A673 (cell line): Measurements from ENCODE around the gene CACHD1. TPM values are rescaled to one million over a fixed set of nuclear protein-coding genes. Genes with fewer than 3 reads are reported as not detected.

Experiments
- BruUV-seq: library from RNA; stranded (reverse); fragments of 400-500 nt; replicated peaks from 2 replicates; lab custom pipeline; 2021; lab: Mats Ljungman, UMichigan
- CTCF ChIA-PET: fragments of 300-600 bp; sonication (Branson Sonifier 250); formaldehyde crosslinking; loops from one replicate; lab custom pipeline; 2022; ENCODE audit warnings: antibody characterized with exemption; lab: Charles Lee
- POLR2A ChIA-PET: fragments of 300-600 bp; sonication (Branson Sonifier 250); formaldehyde crosslinking; loops from one replicate; lab custom pipeline; 2022; ENCODE audit warnings: antibody characterized with exemption; ENCODE audit not compliant: low non-redundant PET; lab: Charles Lee
- DNase-seq: peaks from one replicate; pipeline ENCODE4 v3.0.0-alpha.2; 2015; ENCODE audit warnings: low spot score
- H3K27ac ChIP-seq: fragments of 200-600 bp; sonication (generic); 2 replicates; pipeline ENCODE4 v1.5.1; 2016; ENCODE audit warnings: mixed run types, low read depth, mild to moderate bottlenecking, mixed read lengths, antibody characterized with exemption, low read length; ENCODE audit not compliant: poor library complexity, severe bottlenecking
- H3K27me3 ChIP-seq: fragments of 200-600 bp; sonication (generic); replicated peaks from 2 replicates; pipeline ENCODE4 v1.6.1; 2017; ENCODE audit warnings: mixed run types, low read depth, mild to moderate bottlenecking, mixed read lengths, antibody characterized with exemption, low read length; ENCODE audit not compliant: insufficient read depth, poor library complexity
- H3K36me3 ChIP-seq: fragments of 200-600 bp; sonication (generic); 2 replicates; pipeline ENCODE4 v1.6.1; 2016; ENCODE audit warnings: mixed run types, mild to moderate bottlenecking, mixed read lengths, antibody characterized with exemption, low read length; ENCODE audit not compliant: insufficient read depth, poor library complexity, severe bottlenecking
- H3K4me1 ChIP-seq: fragments of 200-600 bp; sonication (generic); 2 replicates; pipeline ENCODE4 v1.6.1; 2017; ENCODE audit warnings: mixed run types, mild to moderate bottlenecking, mixed read lengths, antibody characterized with exemption, low read length; ENCODE audit not compliant: insufficient read depth, poor library complexity, severe bottlenecking
- H3K4me3 ChIP-seq: fragments of 200-600 bp; sonication (generic); 2 replicates; pipeline ENCODE4 v1.5.1; 2016; ENCODE audit warnings: low read depth, mixed run types, mild to moderate bottlenecking, mixed read lengths, low read length; ENCODE audit not compliant: poor library complexity, severe bottlenecking
- H3K9me3 ChIP-seq: fragments of 200-600 bp; sonication (generic); 2 replicates; pipeline ENCODE4 v1.6.1; 2016; ENCODE audit warnings: mixed run types, low read depth, mild to moderate bottlenecking, mixed read lengths, antibody characterized with exemption, low read length; ENCODE audit not compliant: poor library complexity, severe bottlenecking
- EZH2 ChIP-seq: fragments of 200-600 bp; sonication (generic); IDR thresholded peaks from 2 replicates; pipeline ENCODE4 v1.6.1; 2017; ENCODE audit warnings: borderline replicate concordance, low read depth, mild to moderate bottlenecking, mixed read lengths, antibody characterized with exemption, low read length; ENCODE audit not compliant: poor library complexity, severe bottlenecking
- intact Hi-C: fragments of 100-400 bp; cut with micrococcal nuclease; formaldehyde crosslinking; loops from one replicate; pipeline ENCODE4 v1.10.0; 2022; ENCODE audit not compliant: unreplicated experiment
- total RNA-seq: library from RNA; stranded (reverse); gene quantifications from 2 replicates; pipeline ENCODE4 v1.2.3, GENCODE V29; 2021
- TF ChIP-seq, protein P1 (sequence below): fragments of 300-800, 200-600 bp; sonication (generic); conservative IDR thresholded peaks from 2 replicates; pipeline ENCODE4 v1.5.1; 2017; ENCODE audit warnings: low read depth, mild to moderate bottlenecking, antibody characterized with exemption, low read length, moderate library complexity, mixed read lengths

Gene CACHD1
- total RNA-seq, 1 experiment from 2014 or later, result 39.2 TPM

DNA sequence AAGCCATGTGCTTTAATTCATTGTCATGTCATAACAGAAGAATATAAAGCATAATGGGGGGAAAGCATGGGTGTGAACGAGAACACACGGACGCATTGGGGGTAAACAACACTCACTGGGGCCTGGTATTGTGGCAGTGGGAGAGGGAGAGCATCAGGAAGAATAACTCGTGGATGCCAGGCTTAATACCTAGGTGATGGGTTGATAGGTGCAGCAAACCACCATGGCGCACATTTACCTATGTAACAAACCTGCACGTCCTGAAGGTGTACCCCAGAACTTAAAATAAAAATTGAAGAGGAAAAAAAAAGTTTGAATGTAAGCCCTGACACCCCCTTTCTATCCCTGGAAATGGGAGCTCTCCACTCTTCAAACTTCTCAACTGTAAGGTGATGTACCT lies 34.9 kb upstream of the CACHD1 start:
- no peaks in the 10 kb centered on the region for H3K36me3 ChIP-seq
- no peak for DNase-seq
- no peaks in the 10 kb centered on the region for H3K9me3 ChIP-seq
- no peak overlapping the region for H3K4me3 ChIP-seq
- H3K27me3 ChIP-seq, result no peaks in the 10 kb centered on the region
- CTCF ChIA-PET, result no interaction called here
- BruUV-seq, result no TSS peak
- POLR2A ChIA-PET, result no interaction called here
- TF ChIP-seq, protein P1, sequence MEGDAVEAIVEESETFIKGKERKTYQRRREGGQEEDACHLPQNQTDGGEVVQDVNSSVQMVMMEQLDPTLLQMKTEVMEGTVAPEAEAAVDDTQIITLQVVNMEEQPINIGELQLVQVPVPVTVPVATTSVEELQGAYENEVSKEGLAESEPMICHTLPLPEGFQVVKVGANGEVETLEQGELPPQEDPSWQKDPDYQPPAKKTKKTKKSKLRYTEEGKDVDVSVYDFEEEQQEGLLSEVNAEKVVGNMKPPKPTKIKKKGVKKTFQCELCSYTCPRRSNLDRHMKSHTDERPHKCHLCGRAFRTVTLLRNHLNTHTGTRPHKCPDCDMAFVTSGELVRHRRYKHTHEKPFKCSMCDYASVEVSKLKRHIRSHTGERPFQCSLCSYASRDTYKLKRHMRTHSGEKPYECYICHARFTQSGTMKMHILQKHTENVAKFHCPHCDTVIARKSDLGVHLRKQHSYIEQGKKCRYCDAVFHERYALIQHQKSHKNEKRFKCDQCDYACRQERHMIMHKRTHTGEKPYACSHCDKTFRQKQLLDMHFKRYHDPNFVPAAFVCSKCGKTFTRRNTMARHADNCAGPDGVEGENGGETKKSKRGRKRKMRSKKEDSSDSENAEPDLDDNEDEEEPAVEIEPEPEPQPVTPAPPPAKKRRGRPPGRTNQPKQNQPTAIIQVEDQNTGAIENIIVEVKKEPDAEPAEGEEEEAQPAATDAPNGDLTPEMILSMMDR, result no peak
- TF ChIP-seq EZH2, result no peak
- H3K4me1 ChIP-seq, result no peaks in the 10 kb centered on the region
- no peak overlapping the region for H3K27ac ChIP-seq
- intact Hi-C loops, result no loop called here

DNA sequence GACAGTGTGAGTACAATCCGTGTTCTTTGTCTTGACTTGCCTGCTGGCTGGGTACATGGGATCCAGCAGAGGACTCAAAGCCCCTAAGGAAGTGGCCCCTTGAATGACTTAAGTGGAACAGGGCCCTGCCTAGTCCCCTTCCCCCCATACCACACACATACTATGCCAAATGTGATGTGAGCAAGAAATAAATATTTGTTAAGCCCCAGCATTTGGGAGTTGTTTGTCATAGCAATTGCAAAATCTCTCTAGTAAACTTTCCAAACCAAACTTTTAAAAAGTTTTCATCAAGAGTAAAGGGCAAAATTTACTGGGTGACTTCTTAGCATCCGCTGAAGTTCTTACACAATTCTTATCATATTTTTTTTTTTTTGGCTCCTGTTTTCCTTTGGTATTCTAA lies 32.5 kb upstream of the CACHD1 start:
- H3K36me3 ChIP-seq, result no peaks in the 10 kb centered on the region
- TF ChIP-seq EZH2, result no peak
- TF ChIP-seq, protein P1, result no peak
- no peak overlapping the region for H3K27ac ChIP-seq
- BruUV-seq, result no TSS peak
- intact Hi-C loops, result no loop called here
- no peaks in the 10 kb centered on the region for H3K4me1 ChIP-seq
- DNase-seq, result no peak
- no peak overlapping the region for H3K4me3 ChIP-seq
- H3K27me3 ChIP-seq, result no peaks in the 10 kb centered on the region
- POLR2A ChIA-PET, result no interaction called here
- CTCF ChIA-PET, result no interaction called here
- H3K9me3 ChIP-seq, result no peaks in the 10 kb centered on the region

DNA sequence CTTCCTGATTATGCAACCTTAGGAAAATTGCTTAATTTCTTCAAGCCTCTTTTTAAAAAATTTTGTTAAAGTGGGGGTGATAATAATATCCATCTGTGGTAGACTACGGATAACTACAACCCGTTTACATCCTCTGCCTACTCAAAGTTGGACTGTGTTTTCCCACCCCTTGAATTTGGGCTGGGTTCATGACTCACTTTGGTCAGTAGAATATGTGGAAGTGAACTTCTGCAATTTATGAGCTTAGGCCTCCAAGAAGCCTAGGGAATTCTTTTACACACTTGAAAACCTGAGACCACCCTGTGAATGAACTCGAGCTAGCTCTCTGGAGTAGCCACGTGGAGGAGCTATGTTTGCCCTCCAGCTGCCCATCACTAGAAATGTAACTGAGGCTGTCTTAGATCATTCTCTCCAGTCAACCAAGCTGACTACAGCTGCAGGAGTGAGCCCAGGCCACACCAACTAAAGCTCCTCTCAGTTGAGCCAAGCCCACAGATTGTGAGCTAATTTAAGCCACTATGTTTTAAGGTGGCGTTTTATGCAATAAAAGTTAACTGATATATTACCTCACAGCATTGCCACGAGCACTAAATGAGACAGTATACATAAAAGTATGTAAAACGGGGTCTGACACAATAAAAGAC lies 29.6 kb upstream of the CACHD1 start:
- intact Hi-C loops, result no loop called here
- CTCF ChIA-PET, result no interaction called here
- no TSS peak for BruUV-seq

More for the DNA sequence above, 29.6 kb upstream of the CACHD1 start:
- Histone ChIP-seq H3K27me3 (no peaks in the 10 kb centered on the region), H3K4me3 (no peak overlapping the region), H3K27ac (no peak overlapping the region), H3K36me3 (no peaks in the 10 kb centered on the region), H3K4me1 (no peaks in the 10 kb centered on the region), H3K9me3 (no peaks in the 10 kb centered on the region)
- POLR2A ChIA-PET, result no interaction called here
- TF ChIP-seq, protein P1, result no peak
- no peak for TF ChIP-seq EZH2
- no peak for DNase-seq
